ENCODE measurements around the gene NAE1.

GRCh38 chr16:66832190-66832589 is 1.4 kb upstream of the NAE1 start:
- TF ChIP-seq CTCF (IDR thresholded peaks at IDR 0.05 in 2 of 3, conservative IDR thresholded peaks at IDR 0.05 in 1 of 3; ENCODE audit: borderline replicate concordance in 1 of 3, insufficient read depth in 1 of 3, low read depth in 2 of 3, low read length in 2 of 3) (no peak), ZBTB33 (IDR thresholded peaks at IDR 0.05; ENCODE audit: extremely low read depth, insufficient replicate concordance, low read length) (no peak), SRF (IDR thresholded peaks at IDR 0.05; ENCODE audit: low read depth) (no peak), SIN3A (IDR thresholded peaks at IDR 0.05; ENCODE audit: low read depth) (no peak), EZH2 (IDR thresholded peaks at IDR 0.05) (no peak), SP1 (IDR thresholded peaks at IDR 0.05; ENCODE audit: low read depth) (no peak)
